KOPT-K1 (cell line): ENCODE results near the gene ATP8A1.
"Not testable (repeated sequence)": the region's sequence is repeated elsewhere in the genome, so short reads cannot be mapped to it uniquely, and the experiment has no call there.

Experiments used
- H3K27ac ChIP-seq: fragments of 200-600 bp; sonication (generic); 2 replicates; pipeline ENCODE4 v1.5.1; 2016; ENCODE audit warnings: antibody characterized with exemption, mild to moderate bottlenecking, low read depth, low read length; ENCODE audit not compliant: poor library complexity, severe bottlenecking
- H3K36me3 ChIP-seq: fragments of 200-600 bp; sonication (generic); 2 replicates; pipeline ENCODE4 v1.5.1; 2017; ENCODE audit warnings: antibody characterized with exemption, mild to moderate bottlenecking, low read length, moderate library complexity; ENCODE audit not compliant: insufficient read depth
- H3K9me3 ChIP-seq: fragments of 200-600 bp; sonication (generic); 2 replicates; pipeline ENCODE4 v1.5.1; 2017; ENCODE audit warnings: antibody characterized with exemption, low read length, mild to moderate bottlenecking; ENCODE audit not compliant: insufficient read depth, poor library complexity, severe bottlenecking

Gene ATP8A1

DNA sequence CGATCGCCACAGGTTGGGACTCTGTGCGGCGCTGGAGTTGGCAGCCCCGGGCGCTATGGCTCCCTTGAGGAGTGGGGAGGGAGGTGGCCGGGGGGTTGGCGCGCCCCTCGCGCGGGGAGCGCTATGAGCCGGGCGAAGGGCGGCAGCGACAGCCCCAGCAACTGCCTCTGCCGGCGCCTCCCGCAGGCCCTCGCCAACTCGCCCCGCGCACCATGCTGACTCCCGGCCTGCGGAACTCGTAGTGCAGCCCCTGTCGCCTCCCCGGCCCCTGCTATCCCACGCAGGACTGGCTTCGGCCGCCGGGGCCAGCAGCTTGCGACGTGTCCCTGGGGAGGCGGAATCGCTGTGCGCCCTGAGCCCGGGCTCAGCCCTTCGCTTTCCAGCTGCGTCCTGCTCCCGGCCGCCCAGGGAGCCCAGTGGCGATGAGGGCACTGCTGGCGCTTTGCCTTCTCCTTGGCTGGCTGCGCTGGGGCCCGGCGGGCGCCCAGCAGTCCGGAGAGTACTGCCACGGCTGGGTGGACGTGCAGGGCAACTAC is 259.2 kb downstream of the ATP8A1 start:
- H3K9me3 ChIP-seq = peaks cover 32% of the 10 kb centered on the region
- no peaks in the 10 kb centered on the region for H3K36me3 ChIP-seq
- H3K27ac ChIP-seq = no peak overlapping the region

DNA sequence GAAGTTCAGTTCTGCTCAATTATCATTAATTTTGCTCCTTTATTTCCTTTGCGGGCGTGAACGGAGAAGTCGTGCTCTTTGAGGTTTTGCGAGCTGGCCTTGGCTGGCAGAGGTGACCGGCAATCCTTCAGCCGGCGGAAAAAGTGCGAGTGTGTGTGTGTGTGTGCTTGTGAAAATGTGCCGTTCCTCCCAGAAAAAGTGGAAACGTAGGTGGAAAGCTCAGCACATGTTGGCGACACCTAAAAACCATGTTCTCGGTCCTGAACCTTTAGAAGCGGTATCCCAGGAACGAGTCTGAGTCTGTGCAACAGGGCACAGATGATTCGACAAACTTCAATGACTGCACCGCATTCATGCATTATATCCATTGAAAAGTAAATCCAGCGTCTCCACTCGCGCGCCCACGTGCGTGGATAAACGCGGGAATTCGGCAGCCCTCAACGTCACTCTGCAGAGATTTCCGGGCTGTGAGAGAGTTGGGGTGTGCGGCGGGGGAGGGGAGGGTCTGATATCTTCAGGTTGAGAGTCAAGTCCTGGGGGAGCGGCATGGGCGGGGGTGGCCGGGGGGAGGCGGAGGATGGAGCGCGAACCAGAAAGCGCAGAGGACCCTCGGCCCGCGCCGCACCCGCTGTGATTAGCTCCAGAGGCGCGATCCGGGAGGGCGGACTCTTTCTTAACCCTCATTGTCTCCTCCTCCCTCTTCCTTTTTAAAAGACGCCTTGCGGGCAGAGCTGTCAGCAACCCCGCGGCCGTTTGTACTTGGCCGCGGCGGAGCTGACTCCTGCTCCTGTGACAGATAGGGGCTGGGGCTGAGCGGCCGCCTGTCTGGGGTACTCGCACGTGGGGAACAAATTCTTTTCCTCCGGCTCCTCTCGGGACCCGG is 259.9 kb downstream of the ATP8A1 start, which contains the start of gene SHISA3:
Gene SHISA3 (plus strand): TSS at position 737 of the 883 bp plus-strand sequence. CDS start 569 bp downstream, outside the sequence.
- Histone ChIP-seq H3K9me3 (peaks cover 32% of the 10 kb centered on the region), H3K27ac (no peak within 1 kb of the TSS), H3K36me3 (no peaks in the 10 kb centered on the region)

DNA sequence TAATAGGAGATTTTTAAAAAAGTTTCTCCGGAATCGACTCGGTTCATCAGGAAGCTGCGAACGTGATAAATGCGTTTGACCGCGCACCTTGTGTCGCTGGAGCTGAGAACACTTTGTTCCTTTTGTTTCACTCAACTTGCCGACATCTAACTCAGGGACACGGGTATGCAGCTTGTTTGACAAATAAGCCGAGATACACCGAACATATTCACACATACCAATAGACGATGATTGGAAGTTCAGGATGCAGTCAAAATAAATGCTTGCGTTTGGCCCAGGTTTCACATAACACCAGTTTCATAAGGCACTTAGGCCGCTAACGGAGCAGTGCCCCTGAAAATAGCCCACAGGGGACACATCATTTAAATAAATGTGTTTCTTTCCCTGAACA is 260.5 kb downstream of the ATP8A1 start:
- Histone ChIP-seq H3K36me3 (no peaks in the 10 kb centered on the region), H3K9me3 (peaks cover 32% of the 10 kb centered on the region), H3K27ac (no peak overlapping the region)

DNA sequence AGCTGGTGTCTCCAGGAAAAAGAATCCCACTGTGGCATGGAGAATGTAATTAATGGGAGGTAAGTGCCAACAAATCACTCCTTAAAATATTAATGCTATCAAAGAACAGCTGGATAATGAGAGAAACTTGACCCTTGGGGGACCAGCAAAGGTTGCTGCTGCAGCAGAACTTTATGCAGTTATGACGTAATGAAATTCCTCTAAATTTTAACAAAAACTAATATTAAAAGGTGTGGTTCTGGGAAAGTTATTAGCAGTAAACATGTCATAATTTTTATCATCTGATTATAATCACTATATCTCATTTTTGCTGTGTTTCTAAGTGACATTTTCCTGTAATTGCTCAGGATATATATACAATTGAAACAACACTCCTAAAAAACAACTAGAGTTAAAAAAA is 261.3 kb downstream of the ATP8A1 start:
- no peaks in the 10 kb centered on the region for H3K36me3 ChIP-seq
- peaks cover 32% of the 10 kb centered on the region for H3K9me3 ChIP-seq
- H3K27ac ChIP-seq = no peak overlapping the region

DNA sequence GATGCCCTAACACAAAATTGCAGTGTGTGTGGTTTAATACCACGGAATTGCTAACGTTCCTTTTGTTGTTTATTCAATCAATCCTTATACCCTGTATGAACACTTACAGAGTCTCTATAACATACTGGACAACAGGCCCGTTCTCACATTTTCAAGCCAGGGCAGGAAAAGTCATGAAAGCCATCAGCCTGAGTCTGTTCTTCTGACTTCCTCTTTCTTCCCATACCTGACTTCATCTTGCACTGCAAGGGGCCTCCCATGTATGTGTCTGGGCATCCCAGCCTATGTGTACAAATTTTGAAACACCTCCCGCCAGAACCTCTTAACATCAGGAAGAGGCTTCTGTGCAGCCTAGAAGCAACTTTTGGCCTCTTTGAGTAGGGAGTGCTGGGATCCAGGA is 264.5 kb downstream of the ATP8A1 start:
- H3K36me3 ChIP-seq = no peaks in the 10 kb centered on the region
- no peak overlapping the region for H3K27ac ChIP-seq
- peaks cover 12% of the 10 kb centered on the region for H3K9me3 ChIP-seq

DNA sequence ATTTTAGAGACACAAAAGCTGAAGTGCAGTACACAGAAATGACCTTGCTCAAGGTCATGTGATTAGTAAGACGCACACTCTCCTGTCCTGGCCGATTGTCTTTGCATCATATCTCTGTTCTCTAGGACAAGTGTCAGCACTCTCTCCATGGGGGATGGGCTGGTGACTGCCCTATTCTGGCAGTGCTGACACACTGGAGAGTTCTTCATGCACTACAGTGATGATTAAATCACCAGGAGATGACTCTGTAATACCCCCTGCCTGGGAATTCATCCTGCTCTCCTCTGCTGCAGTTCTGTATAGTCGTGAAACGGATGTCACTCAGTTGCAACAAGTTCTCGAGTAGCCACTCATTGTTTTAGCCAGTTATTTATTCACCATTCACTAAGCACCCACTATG is 264.9 kb downstream of the ATP8A1 start:
- H3K27ac ChIP-seq = no peak overlapping the region
- H3K36me3 ChIP-seq = no peaks in the 10 kb centered on the region
- peaks cover 7% of the 10 kb centered on the region for H3K9me3 ChIP-seq

DNA sequence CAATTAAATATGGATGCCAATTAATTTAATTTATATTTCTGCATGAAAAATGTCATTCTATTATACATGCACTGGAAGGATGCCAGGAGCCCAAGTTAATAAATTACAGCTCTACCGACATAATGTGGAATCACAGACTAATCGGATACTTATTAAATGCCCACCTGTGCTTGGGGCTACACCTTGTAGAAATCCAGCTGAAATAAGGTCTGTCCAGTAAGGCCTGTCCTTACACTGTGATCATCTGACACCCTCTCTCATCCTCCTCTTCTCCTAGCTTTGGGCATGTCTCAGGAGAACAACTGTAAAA is 265.6 kb downstream of the ATP8A1 start:
- Histone ChIP-seq H3K9me3 (peaks cover 1% of the 10 kb centered on the region), H3K36me3 (no peaks in the 10 kb centered on the region), H3K27ac (no peak overlapping the region)

DNA sequence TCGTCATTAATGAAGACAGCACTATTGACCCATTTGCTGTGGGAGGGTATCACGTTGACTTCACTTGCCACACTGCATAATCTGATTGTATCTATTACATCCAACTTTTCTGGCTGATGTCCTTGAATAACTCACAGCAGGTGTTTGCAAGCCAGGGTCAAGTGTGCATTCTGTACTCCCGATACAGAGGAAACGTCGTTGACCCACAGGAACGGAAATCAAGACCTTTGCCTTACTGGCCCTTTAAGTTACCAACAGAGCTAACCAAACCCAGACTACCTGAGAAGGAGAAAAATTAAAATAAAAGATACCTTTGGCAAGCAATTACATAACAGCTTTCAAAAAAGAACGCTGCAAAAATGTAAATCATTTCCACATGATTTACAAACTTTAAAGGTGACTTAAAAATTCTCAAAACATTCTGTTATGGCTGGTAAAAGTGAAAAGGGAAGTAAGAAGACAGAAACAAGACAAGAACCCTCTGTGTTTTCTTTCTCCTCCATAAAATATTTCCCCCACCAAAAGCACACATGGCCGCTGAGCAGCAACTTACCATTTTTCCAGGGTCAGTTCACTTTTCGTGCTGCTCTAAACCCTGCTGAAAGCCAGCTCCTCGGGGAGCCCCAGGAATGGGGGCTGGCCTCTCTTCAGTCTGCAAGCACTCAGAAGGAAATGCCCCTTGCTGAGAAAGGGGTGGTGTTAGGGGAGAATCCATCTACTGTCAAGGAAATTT is 266.1 kb downstream of the ATP8A1 start:
- Histone ChIP-seq H3K36me3 (no peaks in the 10 kb centered on the region), H3K9me3 (no peaks in the 10 kb centered on the region), H3K27ac (no peak overlapping the region)

DNA sequence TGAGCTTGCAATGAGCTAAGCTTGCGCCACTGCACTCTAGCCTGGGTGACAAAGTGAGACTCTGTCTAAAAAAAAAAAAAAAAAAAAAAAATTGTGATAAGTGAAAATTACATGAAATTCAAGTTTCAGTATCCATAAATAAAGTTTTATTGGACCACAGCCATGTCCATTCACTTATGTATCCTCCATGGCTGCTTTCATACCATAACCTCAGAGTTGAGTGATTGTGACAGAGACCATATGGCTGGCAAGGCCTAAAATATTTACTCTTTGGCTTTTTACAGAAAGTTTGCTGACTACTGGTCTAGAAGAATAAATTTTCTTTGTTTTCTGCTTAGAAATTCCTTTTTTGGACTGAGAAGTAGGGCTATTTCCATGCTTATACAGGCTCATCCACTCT is 271.4 kb downstream of the ATP8A1 start:
- H3K9me3 ChIP-seq = no peaks in the 10 kb centered on the region
- no peak overlapping the region for H3K27ac ChIP-seq
- no peaks in the 10 kb centered on the region for H3K36me3 ChIP-seq

DNA sequence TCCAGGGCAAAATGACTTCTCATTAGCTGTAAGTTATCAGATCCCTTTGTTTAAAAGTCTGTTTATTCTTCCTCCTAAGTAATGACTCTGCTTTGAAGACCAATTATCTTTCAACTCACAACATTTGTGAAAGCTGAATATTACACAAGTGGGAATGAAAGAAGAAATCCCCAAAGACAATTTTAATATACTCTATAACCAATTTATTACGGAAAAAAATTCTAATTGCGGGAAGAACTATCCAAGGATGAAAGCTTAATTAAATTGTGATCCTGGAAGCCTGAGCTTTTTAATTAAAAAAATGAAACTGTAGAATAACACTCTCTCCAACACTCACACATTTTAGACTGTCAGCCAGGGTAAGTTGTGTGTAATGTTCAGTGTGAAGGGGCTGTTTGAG is 275.2 kb downstream of the ATP8A1 start:
- Histone ChIP-seq H3K9me3 (no peaks in the 10 kb centered on the region), H3K27ac (no peak overlapping the region)

DNA sequence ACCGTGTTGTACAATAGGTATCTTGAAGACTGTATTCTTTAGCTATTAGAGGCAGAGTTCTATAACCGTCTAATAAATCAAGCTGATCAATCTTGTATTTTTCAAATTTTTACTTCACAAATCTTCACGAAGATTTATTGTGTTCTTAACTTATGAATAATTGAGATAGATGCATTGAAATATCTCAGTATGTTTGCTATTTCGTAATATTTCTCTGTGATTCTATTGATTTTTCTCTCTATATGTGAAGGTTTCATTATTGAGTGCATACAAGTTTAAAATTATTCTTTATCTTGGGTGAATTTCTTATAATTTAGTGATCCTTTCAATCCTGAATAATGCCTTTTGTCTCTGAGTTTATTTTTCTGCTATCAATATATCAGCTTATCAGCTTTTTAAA is 279.4 kb downstream of the ATP8A1 start:
- H3K9me3 ChIP-seq = no peaks in the 10 kb centered on the region
- H3K36me3 ChIP-seq = no peaks in the 10 kb centered on the region
- no peak overlapping the region for H3K27ac ChIP-seq

More for the DNA sequence above, 275.2 kb downstream of the ATP8A1 start:
- no peaks in the 10 kb centered on the region for H3K36me3 ChIP-seq

DNA sequence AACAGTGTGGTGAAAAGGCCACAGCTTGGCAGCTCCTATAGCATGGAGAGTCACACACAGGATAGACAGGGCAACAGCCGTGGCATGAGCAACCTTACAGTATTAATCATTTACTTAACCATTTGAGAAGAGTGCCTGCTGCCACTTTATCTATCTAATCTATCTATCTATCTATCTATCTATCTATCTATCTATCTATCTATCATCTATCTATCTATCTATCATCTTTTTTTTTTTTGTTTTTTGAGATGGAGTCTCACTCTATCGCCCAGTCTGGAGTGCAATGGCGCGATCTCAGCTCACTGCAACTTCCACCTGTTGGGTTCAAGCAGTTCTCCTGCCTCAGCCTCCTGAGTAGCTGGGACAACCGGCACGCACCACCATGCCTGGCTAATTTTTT is 284.6 kb downstream of the ATP8A1 start:
- not testable (repeated sequence) for H3K9me3 ChIP-seq, H3K36me3 ChIP-seq, H3K27ac ChIP-seq

DNA sequence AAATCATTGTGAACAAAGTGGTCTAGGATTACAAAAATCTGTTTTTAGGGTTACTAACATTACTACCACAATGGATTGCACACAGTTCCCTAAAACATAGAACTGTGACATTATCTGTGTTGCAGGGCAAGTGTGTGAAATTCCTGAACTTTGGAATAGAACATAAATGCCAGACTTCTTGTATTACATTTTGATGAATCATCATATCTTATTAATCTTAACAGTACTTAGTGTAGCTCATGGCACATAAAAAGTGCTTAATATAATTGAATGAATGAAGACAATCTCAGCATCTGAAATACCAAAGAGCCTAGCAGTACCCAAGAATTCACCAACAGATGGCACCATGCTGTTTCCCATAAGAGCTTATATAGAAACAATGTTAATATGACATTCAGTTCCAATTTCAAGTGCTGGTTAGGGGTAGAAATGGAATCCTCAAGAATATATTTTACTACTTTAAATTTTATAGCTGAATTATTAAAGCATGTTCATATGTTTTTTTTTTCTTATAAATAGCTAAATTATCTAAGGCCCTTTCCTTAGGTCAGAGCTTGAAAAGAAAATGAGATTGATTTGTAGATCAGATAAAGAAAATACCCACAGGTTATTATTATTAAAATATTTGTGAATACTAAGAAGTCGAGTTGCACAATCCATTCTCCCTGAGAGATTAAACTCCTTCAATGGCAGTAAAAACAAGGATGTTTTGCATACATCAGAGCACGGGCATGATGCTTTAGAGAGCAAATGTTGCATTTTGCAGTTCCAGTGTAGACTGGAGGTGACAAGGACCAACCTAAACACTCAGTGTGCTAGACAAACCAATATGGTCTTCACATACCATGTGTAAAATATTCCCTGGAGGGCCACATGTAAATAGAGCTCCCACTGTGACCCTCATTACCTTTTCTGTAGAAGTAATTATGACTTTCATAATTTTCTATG is 285.3 kb downstream of the ATP8A1 start:
- no peaks in the 10 kb centered on the region for H3K36me3 ChIP-seq
- no peak overlapping the region for H3K27ac ChIP-seq
- H3K9me3 ChIP-seq = no peaks in the 10 kb centered on the region

DNA sequence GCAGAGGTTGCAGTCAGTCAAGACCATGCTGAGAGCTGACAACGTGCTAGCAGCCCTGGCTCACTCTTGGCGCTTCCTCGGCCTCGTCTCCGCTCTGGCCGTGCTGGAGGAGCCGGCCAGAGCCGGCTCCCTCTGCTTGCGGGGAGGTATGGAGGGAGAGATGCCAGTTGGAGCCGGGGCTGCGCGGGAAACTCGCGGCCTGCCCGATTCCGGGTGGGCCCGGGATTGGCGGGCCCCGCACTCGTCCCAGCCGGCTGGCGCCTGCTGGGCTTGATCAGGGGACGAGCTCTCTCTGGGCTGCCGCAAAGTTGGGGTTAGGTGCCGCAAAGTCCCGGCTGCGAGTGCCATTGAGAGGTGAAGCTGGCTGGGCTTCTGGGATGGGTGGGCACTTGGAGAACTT is 287.4 kb downstream of the ATP8A1 start:
- no peaks in the 10 kb centered on the region for H3K9me3 ChIP-seq
- no peak overlapping the region for H3K27ac ChIP-seq
- no peaks in the 10 kb centered on the region for H3K36me3 ChIP-seq

DNA sequence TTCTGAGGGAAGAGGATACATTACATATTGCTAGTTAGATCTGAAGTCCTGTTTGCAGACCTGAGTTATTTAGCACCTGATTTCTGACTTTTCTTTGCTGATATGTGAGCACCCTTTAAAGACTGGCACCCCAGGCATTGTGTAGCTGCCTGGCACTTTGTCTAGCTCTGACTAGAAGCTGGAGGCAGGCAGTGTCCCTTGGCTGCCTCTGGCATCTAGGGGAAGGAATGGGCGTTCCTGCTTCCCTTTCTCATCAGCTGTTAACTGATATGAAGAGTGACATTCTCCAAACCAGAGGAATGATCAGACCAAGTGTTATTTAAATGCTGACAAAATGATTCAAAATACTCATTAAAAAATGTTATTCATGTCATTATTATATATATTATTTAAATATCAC is 289.9 kb downstream of the ATP8A1 start:
- H3K36me3 ChIP-seq = no peaks in the 10 kb centered on the region
- no peaks in the 10 kb centered on the region for H3K9me3 ChIP-seq
- H3K27ac ChIP-seq = no peak overlapping the region
